K562 (cell line): ENCODE data around the gene HEATR1. TPM values are rescaled to one million over a fixed set of nuclear protein-coding genes. Genes with fewer than 3 reads are reported as not detected.

Source experiments
- CHD4 ChIP-seq: fragments of 200-600 bp; sonication (generic); IDR thresholded peaks from 3 replicates; pipeline ENCODE4 v1.6.1; 2012; ENCODE audit warnings: low read depth, mild to moderate bottlenecking, mixed read lengths, low read length, inconsistent platforms; ENCODE audit not compliant: insufficient read depth, insufficient replicate concordance, poor library complexity, severe bottlenecking
- EP400 ChIP-seq: fragments of 450-650 bp; IDR thresholded peaks from 2 replicates; pipeline ENCODE4 v1.6.1; 2017; ENCODE audit warnings: antibody characterized with exemption, mild to moderate bottlenecking, moderate library complexity
- EWSR1 ChIP-seq: fragments of 450-650 bp; IDR thresholded peaks from 2 replicates; pipeline ENCODE4 v1.6.1; 2018; ENCODE audit warnings: borderline replicate concordance, mild to moderate bottlenecking, low read depth, moderate library complexity; ENCODE audit not compliant: partially characterized antibody
- JUND ChIP-seq, 2 experiments: IDR thresholded peaks; 2 replicates in 1 of 2; 3 replicates in 1 of 2; pipeline ENCODE4 v1.6.1; 2011; ENCODE audit warnings: borderline replicate concordance in 2 of 2, low read depth in 2 of 2, low read length in 2 of 2, improper control_type of control experiment in 1 of 2, missing biosample characterization in 1 of 2, missing genetic modification characterization in 1 of 2, missing genetic modification reagents in 1 of 2
- MAFK ChIP-seq: IDR thresholded peaks from 2 replicates; pipeline ENCODE4 v1.6.1; 2011; ENCODE audit warnings: low read length, improper control_type of control experiment
- NFATC3 ChIP-seq: fragments of 450-650 bp; IDR thresholded peaks from 2 replicates; pipeline ENCODE4 v1.6.1; 2017; ENCODE audit warnings: mild to moderate bottlenecking
- NRF1 ChIP-seq, 2 experiments: fragments of 450-650 bp; IDR thresholded peaks in 1 of 2; conservative IDR thresholded peaks in 1 of 2; 2 replicates each; pipeline ENCODE4 v1.6.1; 2014; ENCODE audit warnings: mild to moderate bottlenecking in 2 of 2
- PHF20 ChIP-seq: fragments of 450-650 bp; IDR thresholded peaks from 2 replicates; pipeline ENCODE4 v1.6.1; 2018; ENCODE audit not compliant: partially characterized antibody
- PRDM10 ChIP-seq: fragments of 450-650 bp; IDR thresholded peaks from 2 replicates; pipeline ENCODE4 v1.6.1; 2018; ENCODE audit not compliant: partially characterized antibody
- RHOXF2B ChIP-seq: fragments of 250-450 bp; sonication (Bioruptor Pico); conservative IDR thresholded peaks from 2 replicates; pipeline ENCODE4 v1.5.1; 2021
- SMAD4 ChIP-seq: fragments of 250-450 bp; sonication (Bioruptor Pico); conservative IDR thresholded peaks from 2 replicates; pipeline ENCODE4 v1.8.0; 2021; ENCODE audit warnings: inconsistent platforms, mild to moderate bottlenecking, moderate library complexity
- ZBTB49 ChIP-seq: sonication (generic); formaldehyde crosslinking; IDR thresholded peaks from 2 replicates; pipeline ENCODE4 v1.8.0; 2022; ENCODE audit warnings: missing genetic modification reagents, mild to moderate bottlenecking, borderline replicate concordance
- ZBTB5 ChIP-seq: fragments of 450-650 bp; IDR thresholded peaks from 2 replicates; pipeline ENCODE4 v1.6.1; 2017; ENCODE audit warnings: antibody characterized with exemption
- ZFP1 ChIP-seq: fragments of 450-650 bp; formaldehyde crosslinking; IDR thresholded peaks from 2 replicates; pipeline ENCODE4 v1.4.0; 2020; ENCODE audit warnings: mild to moderate bottlenecking, mixed read lengths
- ZNF316 ChIP-seq: fragments of 450-650 bp; IDR thresholded peaks from 2 replicates; pipeline ENCODE4 v1.6.1; 2016
- ZNF655 ChIP-seq: fragments of 250-450 bp; sonication (Bioruptor Pico); IDR thresholded peaks from 2 replicates; pipeline ENCODE4 v1.5.0; 2021
- ZNF695 ChIP-seq: fragments of 450-650 bp; formaldehyde crosslinking; IDR thresholded peaks from 2 replicates; pipeline ENCODE4 v1.4.0; 2020; ENCODE audit warnings: mild to moderate bottlenecking, moderate library complexity
- ZNF707 ChIP-seq: fragments of 250-450 bp; sonication (Bioruptor Pico); conservative IDR thresholded peaks from 2 replicates; pipeline ENCODE4 v1.8.0; 2022; ENCODE audit warnings: inconsistent platforms, mild to moderate bottlenecking, moderate library complexity
- polyA plus RNA-seq, 8 experiments: library from polyadenylated mRNA; depleted of rRNA in 4 of 8; stranded (reverse) in 5 of 8; unstranded in 3 of 8; fragments of >200 nt; fragmentation: Nextera tagmentation in 2 of 8; fragmentation: Illumina TruSeq in 1 of 8; extraction: Ambion mirVana in 2 of 8; extraction: Trizol in 1 of 8; gene quantifications; 2 replicates each; pipeline versions ENCODE4 v1.2.1 to v1.2.3, GENCODE V29; 2011 to 2014; ENCODE audit warnings: inconsistent platforms in 1 of 8, missing spikeins in 1 of 8
- total RNA-seq, 7 experiments: library from RNA; depleted of rRNA in 6 of 7; stranded (reverse); fragments of >200 nt in 6 of 7; fragmentation: Illumina TruSeq in 2 of 7; extraction: Trizol in 2 of 7; gene quantifications; 2 replicates each; pipeline versions ENCODE4 v1.2.1 to v1.2.3, GENCODE V29; 2011 to 2021; ENCODE audit warnings: low replicate concordance in 1 of 7

The HEATR1 gene
- total and polyA plus RNA-seq, 9 of the 15 experiments (the other 6 are each of a cell fraction or from before 2014, with no cell fraction given): 28.3 to 108 (median 50.9) TPM

- TF ChIP-seq ZBTB49 (no peak; the same call in 1 of the 2 replicates), ZNF695 (CRISPR knock-in tag) (no peak), PHF20 (peak; percentile 78), NFATC3 (no peak), ZFP1 (CRISPR knock-in tag) (no peak), ZBTB5 (no peak), NRF1 (conservative IDR thresholded peaks at IDR 0.05 in 1 of 2, IDR thresholded peaks at IDR 0.05 in 1 of 2) (peak in 1 of 2 experiments; percentile 16; a peak in 1 of 4 replicates), EP400 (peak; percentile 84), ZNF655 (CRISPR knock-in tag) (no peak), JUND (IDR thresholded peaks at IDR 0.05; ENCODE audit: borderline replicate concordance, low read depth, low read length) (no peak), JUND (tag; IDR thresholded peaks at IDR 0.05; ENCODE audit: borderline replicate concordance, low read depth, low read length) (peak; percentile 58; the same call in 2 of the 3 replicates), CHD4 (no peak), MAFK (peak; percentile 67), ZNF316 (peak; percentile 89), ZNF707 (CRISPR knock-in tag) (no peak), SMAD4 (no peak), RHOXF2B (CRISPR knock-in tag) (0 out of 2 replicates have a peak, but pooled peaks have one; percentile 49), EWSR1 (no peak), PRDM10 (no peak)
Measured at GRCh38 chr1:236524142-236524894, 80.0 kb downstream of the HEATR1 start (continued).
